ENCODE measurements around the gene POT1.

GRCh38 chr7:124818807-124819206 is 110.8 kb downstream of the POT1 start:
- TF ChIP-seq POU5F1 (IDR thresholded peaks at IDR 0.05; ENCODE audit: low read depth, low read length) (no peak), POLR2A (IDR thresholded peaks at IDR 0.05; ENCODE audit: control extremely low read depth in 1 of 2, low read depth in 2 of 2, low read length in 2 of 2) (no peak), TAF1 (IDR thresholded peaks at IDR 0.05; ENCODE audit: low read depth, low read length) (no peak), POLR2AphosphoS5 (IDR thresholded peaks at IDR 0.05; ENCODE audit: low read depth, low read length) (no peak), BACH1 (IDR thresholded peaks at IDR 0.05; ENCODE audit: low read length) (no peak), JUN (IDR thresholded peaks at IDR 0.05; ENCODE audit: low read depth, low read length) (no peak)
